RCC 7860 (cell line): ENCODE data around the gene DIS3.
"Not testable (repeated sequence)": the region's sequence is repeated elsewhere in the genome, so short reads cannot be mapped to it uniquely, and the experiment has no call there.

Source experiments
- DNase-seq: peaks from one replicate; pipeline ENCODE4 v3.0.0-alpha.2; 2015; ENCODE audit warnings: low spot score
- FAIRE-seq: peaks from 2 replicates; lab custom pipeline; 2012; peaks lifted over from hg19 to GRCh38; lab: Jason Lieb, UNC

DIS3 gene

GRCh38 chr13:72754111-72754510, 27.6 kb downstream of the DIS3 start:
- FAIRE-seq (no peak), DNase-seq (no peak)

- DNase-seq (no peak), FAIRE-seq (no peak)
These were observed 30.5 kb downstream of the DIS3 start for GRCh38 chr13:72751220-72751619.

GRCh38 chr13:72745260-72745659, 36.4 kb downstream of the DIS3 start:
- FAIRE-seq, result no peak
- no peak for DNase-seq

DNA sequence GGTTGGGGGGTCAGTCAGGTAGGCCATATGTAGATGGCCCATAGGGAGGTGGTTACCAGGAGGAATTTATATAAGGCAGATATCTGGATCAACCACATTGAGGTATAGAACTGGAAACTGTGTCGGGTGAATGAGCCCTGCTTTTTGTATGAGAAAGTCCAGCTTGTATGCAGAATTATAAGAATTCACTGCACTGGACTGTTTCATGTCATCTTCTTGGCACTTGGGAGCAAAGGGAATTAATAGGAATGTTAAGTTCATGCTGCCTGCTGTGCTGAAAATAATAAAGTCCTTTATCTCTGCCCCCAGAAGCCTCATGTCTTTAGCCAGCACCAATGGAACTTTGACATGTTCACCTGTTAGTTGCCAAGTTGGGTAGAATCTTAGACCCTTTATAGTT, 41.7 kb downstream of the DIS3 start:
- DNase-seq (no peak), FAIRE-seq (no peak)

DNA sequence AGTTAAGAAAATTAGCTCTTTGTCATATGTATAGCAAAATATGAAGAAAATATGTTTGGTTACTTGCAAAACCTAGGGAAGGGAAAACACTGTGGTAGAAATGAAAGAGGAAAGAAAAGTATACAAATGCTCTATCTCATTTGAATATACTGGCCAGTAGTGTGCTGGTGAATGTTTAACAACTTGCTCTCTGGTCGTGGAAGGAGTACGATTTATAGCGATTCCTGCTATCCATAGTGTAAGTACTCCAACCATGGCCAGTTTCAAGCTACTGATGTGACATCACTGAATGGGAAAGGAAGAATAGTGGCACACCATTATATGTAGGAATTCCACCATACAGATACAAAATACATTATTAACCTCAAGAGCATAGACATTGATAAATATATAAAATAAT, 44.7 kb downstream of the DIS3 start:
- FAIRE-seq (no peak), DNase-seq (no peak)

DNA sequence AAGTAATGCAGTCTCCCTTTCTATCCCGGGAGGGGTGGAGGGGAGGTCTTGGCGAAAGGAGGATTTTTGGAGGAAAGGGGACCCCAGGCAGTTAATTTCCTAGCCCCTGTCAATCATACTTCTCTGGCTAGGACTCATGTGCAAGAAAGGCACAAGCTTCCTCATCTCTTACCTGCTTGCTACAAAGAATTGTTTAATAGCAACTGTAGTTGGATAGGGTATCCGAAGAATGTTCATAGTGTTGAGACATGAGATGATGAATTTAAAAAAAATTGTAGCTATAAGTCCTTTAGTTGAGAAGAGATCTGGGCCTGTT, 53.5 kb downstream of the DIS3 start:
- DNase-seq (no peak), FAIRE-seq (no peak)

GRCh38 chr13:72727417-72728289, 54.0 kb downstream of the DIS3 start, which contains the start of the genes BORA and MZT1:
BORA (plus strand) TSS chr13:72727923; CDS start chr13:72728941, 1,018 bp downstream.
MZT1 (minus strand) TSS chr13:72727629; CDS start chr13:72727602, 27 bp downstream.
- peak; percentile 82 for FAIRE-seq

DNA sequence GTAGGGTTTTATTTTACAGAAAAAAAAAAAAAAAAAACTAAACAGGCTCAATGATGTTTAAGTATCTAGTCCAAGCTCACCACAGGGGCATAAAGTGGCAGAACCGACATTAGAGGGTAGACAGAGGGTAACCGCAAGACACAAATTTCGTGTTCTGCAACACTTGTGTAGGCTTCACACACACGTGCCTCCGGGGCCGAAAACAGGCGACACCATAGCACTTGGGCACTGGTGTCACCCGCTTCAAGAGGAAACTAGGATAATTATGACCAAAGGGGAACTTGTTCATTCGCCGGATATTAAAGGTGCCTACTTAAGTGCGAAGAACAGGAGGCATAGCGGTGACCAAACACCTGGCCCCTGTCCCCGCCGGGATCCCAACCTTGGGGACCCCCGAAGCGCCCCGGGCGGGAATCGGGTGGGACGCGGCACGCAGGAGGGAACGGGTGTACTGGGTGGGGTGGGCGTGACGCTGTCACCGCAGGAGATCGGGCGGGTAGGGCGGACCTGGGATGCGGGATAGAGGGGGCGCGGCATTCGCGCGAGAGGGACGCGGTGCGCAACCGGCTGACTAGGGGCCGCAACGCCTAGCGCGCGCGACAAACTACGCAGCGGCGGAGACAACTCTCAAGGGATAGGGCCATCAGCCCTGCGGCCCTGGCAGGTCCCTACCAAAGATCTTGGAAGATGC, 54.8 kb downstream of the DIS3 start:
- FAIRE-seq (no peak), DNase-seq (no peak)

More at GRCh38 chr13:72727417-72728289, 54.0 kb downstream of the DIS3 start, which contains the start of the genes BORA and MZT1:
- DNase-seq, result peak; percentile 88

DNA sequence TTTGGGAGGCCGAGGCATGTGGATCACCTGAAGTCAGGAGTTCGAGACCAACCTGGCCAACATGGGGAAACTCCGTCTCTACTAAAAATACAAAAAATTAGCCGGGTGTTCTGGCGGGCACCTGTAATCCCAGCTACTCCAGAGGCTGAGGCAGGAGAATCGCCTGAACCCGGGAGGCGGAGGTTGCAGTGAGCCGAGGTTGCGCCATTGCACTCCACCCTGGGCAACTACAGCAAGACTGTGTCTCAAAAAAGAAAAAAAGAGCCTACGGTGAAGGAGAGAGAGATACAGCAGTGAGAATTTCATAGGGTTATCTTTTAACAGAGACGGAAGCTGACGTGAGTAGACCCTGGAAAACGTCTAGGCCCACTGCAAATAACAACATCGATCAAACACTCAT, 55.5 kb downstream of the DIS3 start:
- DNase-seq, FAIRE-seq: not testable (repeated sequence)

GRCh38 chr13:72716776-72717175, 64.9 kb downstream of the DIS3 start:
- no peak for FAIRE-seq
- no peak for DNase-seq
